ENCODE measurements around the gene EXOSC5.

EXOSC5 gene

DNA sequence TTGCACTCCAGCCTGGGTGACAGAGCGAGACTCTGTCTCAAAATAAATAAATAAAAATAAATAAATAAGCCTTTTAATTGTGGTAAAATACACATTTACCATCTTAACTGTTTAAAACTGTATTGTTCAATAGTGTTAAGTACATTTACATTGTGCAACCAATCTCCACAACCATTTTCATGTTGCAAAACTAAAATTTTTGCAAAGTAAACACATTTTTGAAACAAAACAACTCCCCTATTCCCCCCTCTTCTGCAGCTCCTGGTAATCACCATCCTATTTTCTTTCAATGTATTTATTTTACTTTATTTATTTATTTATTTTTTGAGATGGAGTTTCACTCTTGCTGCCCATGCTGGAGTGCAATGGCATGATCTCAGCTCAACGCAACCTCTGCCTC lies 27.4 kb downstream of the EXOSC5 start:
- no peak for DNase-seq (ENCODE audit: low read depth in 3 of 3)

DNA sequence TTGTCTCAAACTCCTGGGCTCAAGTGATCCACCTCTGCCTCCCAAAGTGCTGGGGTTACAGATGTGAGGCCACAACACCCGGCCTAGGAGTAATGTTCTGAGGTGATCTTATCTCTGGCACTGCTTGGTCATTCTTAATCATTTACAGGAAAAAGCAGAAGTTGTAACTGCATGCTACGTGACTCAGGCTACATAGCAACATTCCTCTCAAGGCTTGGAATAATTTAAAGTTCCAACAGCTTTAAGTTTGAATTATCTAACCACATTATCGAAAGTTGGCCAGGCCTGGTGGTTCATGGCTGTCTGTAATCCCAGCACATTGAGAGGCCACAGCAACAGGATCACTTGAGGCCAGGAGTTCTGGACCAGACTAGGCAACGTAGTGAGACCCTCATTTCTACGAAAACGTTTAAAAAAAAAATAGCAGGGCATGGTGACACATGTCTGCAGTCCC lies 29.3 kb downstream of the EXOSC5 start:
- no peak for DNase-seq (ENCODE audit: low read depth in 3 of 3)

DNA sequence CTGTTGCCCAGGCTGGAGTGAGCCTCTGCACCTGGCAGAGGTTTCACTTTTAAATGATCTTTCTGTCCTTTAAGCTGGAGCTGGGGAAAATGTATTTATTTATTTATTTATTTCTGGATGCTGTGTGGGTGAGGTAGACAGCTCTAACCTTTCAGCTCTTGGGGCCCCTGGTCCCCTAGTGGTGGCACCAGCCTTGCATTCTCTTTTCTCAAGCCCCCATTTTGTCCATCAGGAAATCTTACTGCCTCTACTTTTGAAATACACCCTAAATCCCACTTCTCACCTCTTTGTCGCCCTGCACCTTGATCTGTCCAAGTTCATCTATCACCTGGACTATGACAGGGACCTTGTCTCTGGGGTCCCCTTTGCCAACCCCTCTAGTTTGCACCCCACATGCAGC lies 31.1 kb downstream of the EXOSC5 start:
- no peak for DNase-seq (ENCODE audit: low read depth in 3 of 3)

DNA sequence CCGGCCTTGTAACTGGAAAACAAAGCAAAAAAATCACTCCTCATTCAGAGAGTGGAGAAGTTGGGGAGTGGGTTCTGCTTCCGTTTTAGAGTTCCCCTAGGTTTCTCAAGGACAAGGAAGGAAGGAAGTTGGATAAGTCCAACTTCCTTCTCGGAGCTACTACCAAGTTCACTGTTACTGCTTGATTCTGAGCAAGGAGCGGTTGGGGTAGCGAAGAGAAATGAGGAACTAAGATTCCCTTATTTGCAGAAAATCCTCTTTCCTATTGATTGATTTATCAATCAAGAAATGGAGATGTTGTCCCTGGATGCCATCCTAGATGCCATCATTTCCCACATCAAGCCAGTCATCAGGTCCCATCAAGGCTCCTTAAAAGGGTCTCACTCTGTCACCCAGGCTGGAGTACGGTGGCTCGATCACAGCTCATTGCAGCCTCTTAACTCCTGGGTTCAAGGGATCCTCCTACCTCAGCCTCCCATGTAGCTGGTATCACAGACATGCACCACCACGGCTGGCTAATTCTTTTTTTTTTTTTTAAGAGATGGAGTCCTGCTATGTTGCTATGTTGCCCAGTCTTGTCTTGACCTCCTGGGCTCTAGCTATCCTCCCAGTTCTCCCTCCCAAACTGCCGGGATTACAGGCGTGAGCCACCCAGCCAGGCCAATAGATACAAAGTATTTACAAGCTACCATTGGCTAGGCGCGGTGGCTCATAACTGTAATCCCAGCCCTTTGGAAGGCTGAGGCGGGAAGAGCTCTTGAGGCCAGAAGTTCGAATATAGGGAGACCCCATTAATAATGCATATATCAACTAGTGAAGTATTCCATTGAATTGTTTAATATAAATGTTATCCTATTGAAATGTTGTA lies 32.4 kb downstream of the EXOSC5 start:
- no peak for DNase-seq (ENCODE audit: low read depth in 3 of 3)

DNA sequence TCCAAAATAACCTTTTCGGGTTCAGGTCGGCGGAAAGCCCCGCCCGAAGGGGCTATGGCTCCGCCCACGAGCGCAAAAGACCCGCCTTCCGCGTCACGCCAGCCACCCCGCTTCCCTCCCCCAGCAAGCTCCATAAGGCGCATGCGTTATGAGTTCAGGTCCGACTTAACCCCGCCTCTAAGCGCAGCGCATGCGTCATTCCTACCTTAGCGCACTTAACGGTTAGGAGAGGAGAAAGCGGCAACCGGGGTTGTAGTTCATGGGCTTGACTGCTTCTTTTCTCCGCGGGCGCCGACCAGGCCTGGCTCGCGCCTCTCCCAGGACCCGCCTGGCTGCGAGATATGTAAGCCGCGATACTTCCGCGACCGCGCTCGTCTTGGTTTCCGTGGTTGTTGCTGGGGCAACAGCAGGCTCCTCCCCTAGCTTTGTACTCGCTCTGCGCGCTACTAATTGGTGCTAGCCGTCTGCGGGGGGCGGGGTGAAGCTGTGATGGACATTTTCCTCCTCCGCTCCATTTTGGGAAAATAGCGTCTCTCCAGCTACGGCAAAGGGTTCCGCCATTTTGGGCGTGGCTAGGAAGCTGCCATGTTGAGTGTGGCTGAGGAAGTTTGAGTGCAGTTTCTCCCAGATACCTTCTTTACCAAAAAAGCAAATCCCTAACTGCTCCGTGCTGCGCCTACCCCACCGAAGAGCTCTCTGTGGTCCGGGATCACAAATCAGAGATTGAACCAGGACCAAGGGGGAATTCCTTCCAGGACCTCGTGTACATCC lies 33.2 kb downstream of the EXOSC5 start, which contains the start of gene B9D2:
Gene B9D2 (minus strand): TSS at position 397 of the 771 bp plus-strand sequence. CDS start 630 bp downstream, outside the sequence.
- peak; percentile 93 to 97 (median 96) for DNase-seq (ENCODE audit: low read depth in 3 of 3)

DNA sequence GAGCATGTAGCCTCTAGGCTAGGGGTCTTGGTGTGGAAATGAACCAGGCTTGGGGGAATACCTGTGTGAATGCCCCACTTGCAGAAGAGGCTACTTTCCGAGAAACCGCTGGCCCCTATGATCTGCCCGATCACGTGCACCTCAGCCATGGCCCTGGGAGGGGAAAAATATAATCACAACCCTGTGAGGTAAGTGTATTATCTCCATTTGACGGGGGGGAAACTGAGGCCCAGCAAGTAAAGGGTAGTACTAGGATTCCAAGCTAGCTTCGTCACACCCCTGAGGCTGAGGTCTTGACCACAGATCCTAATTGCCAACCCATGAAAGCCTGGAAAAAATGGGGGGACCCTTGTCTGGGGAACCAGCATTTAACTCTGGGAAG lies 33.8 kb downstream of the EXOSC5 start:
- no peak for DNase-seq (ENCODE audit: low read depth in 3 of 3)

DNA sequence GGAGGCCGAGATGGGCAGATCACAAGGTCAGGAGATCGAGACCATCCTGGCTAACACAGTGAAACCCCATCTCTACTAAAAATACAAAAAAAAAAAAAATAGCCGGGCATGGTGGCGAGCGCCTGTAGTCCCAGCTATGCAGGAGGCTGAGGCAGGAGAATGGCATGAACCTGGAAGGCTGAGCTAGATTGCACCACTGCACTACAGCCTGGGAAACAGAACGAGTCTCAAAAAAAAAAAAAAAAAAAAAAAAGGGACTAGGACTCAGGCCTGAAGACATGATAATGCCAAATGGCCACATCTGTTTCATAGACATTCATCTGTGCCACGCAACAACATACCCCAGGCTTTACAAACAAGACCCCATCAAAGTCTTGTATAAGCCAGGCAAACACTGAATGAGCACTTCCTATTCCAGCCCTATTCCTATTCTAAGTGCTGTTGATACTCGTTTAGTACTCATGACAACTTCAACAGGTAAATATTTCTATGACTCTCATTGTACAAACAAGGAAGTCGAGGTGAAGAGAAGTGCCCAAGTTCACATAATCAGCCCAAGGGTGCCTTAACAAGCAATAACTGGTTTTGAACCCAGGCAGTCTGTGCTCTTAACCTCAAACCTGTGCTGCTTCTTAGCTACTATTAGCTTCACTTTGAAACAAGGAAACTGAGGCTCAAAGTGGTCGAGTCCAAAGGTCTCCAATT lies 34.9 kb downstream of the EXOSC5 start:
- no peak for DNase-seq (ENCODE audit: low read depth in 3 of 3)

DNA sequence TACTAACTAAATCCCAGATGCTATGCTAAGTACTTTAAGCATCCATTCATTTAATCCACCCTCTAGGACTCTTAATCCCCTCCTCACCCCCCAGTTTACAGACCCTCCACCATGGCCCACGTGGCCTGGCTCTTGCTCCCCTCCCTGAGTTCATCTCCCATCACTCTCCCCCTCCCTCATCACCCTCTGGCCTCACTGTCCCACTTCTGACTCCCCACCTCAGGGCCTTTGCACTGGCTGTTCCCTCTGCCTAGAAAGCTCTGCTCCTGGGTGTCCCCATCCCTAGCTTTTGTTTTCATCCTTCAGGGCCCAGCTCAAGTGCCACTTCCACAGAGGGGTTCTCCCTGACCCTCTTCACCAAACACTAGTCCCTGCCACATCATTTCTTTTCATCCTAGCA lies 37.4 kb downstream of the EXOSC5 start:
- no peak for DNase-seq (ENCODE audit: low read depth in 3 of 3)

DNA sequence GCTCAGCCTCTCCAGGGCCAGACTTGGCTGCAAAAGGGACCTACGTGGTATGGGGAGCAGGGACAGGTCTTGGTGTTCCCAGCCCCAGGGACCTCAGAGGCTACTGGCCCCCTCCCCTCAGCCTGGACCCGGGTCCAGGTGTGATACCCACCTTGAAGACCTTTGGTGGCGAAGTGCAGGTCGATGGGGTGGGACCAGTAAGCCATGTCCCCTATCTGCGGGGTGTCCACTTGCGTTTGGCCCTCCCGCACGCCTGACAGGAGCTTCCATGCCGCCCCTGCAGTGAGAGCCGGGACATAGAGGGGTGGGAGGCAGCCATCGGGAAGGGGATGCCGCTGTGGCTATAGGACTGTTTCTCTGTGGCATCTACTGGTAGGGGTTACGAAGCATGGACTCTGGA lies 39.4 kb downstream of the EXOSC5 start:
- DNase-seq (ENCODE audit: low read depth in 3 of 3) = no peak

DNA sequence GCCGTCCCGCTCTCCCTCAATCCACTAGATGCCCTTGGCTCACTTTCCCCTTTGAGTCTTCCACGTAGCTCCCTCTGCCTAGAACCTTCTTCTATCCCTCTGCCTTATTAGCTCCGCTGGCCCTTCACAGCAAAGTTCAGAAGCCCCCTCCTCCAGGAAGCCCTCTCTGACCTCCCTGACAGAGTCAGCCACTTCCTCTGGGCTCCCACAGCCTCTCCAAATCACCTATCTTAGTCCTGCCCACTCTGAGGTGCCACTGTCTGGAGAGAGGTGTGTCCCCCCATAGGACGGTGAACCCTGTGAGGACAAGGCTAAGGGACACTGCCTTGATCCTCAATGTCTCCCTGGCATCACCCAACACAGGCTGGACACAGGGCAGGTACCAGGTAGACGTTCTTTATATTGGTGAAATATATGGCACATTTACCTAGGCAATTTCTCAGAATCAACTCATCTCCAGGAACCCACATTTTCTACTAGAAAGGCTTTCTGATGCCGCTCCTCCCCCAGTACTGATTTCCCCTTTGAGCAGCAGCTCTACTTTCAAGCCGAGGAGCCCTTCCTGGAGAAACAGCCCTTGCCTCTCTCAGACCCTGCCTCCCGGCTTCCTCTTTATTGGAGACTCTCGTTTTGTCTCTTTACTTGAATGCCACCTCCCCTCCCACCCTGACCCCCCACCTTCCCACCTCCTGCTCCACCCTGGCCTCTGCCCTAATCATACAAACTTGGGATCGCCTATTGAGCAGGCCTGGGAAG lies 40.0 kb downstream of the EXOSC5 start:
- no peak for DNase-seq (ENCODE audit: low read depth in 3 of 3)

DNA sequence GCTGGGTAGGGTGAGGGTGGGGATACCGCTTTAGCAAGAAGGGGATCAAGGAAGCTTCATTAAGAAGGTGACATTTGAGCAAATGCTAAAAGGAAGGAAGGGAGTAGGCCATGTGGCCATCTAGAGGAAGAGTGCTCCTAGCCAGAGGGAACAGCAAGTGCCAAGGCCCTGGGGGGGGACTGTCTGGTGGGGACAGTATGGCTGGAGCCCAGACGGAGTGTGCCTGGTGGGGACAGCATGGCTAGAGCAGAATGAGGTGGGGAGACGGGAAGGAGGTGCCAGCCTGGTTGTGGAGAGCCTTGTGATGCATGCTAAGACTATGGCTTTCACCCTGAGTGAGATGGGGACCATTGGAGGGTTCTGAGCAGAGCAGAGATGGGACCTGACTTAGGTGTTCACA lies 41.4 kb downstream of the EXOSC5 start:
- no peak for DNase-seq (ENCODE audit: low read depth in 3 of 3)

DNA sequence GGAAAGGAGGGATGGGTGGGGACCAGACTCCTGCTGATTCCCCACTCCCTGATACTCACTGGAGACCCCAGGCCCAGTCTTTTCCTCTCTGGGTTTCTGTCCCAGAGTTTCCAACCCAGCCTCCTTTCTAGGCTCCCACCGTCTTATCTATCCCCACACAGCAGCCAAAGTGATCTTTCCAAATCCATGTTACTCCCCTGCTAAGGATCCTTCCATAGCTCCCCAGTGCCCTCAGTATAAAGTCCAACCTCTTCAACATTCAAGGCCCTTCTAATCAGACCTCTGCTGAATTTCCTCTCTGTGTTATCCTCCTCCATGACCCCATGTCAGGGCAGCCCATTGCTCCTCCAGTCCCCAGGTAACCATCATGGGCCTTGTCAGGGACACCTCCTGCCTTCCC lies 42.1 kb downstream of the EXOSC5 start:
- DNase-seq (ENCODE audit: low read depth in 3 of 3) = no peak

DNA sequence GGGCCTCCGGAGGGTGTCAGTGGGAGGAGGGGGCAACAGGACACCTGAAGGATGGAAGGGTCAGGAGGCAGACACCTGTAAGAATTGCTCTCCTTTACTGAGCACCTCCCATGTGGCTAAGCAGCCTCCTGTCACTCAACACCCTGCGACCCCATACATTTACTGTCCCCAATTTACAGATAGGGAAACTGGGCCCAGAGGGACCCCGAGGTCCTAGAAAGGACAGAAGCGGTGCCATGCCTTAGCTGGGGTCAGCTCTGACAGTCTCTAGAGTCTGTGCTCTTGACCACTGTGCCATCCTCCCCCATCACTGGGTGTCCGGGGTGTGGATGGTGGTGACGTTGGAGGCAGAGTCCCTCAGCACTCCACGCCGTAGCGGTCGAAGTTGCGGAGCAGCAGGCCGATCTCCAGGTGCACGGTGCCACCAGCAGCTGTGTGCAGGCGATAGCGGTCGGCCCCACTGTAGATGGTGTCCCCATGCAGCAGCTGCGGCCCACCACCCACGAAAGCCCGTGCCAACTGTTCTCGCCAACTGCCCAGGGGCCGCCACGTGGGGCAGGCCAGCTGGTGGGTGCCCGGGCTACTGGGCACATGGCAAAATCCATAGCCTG lies 42.7 kb downstream of the EXOSC5 start:
- no peak for DNase-seq (ENCODE audit: low read depth in 3 of 3)

DNA sequence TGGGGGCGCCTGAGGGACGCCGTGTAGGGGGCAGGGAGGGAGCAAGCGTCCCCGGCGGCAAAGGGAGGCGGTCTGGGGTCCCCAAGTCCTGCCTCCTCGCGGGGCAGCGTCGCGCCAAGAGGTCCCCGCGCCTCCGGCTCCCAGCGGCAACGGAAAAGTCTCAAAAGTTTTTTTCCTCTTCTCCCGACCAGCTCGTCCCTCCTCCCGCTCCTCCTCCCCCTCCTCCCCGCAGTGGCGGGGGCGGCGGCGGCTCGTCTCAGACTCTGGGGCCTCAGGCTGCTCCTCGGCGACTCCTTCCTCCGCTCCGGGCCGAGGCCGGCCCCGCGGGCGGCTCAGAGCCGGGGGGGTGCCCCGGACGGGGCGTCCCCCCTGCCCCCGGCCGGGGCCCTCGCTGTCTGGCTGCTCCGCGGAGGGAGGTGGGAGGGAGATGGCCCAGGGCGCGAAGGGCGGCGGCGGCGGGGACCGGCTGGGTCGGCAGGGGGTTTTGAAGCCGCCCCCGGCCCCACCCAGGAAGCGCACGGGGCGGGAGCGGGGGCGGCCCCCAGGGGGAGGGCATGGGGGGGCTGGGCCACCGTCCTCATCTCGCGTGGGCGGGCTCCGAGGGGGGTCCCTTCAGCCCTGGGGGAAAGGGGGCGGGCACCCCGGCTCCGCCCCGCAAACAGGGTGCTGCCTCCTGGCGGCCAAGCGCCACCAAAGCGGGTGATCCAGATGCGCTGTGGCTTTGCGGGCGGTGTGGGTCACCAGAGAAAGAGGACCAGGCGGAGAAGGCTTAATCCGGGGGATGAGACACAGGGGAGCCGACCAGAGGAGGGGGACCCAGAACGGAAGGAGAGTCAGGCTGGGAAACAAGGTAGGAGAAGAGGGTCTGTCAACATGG lies 43.5 kb downstream of the EXOSC5 start, which contains the start of gene TGFB1:
Gene TGFB1 (minus strand): TSS at position 457 of the 877 bp plus-strand sequence. CDS start 878 bp downstream, outside the sequence.
- DNase-seq (ENCODE audit: low read depth in 3 of 3) = peak; percentile 79 to 88 (median 80)

DNA sequence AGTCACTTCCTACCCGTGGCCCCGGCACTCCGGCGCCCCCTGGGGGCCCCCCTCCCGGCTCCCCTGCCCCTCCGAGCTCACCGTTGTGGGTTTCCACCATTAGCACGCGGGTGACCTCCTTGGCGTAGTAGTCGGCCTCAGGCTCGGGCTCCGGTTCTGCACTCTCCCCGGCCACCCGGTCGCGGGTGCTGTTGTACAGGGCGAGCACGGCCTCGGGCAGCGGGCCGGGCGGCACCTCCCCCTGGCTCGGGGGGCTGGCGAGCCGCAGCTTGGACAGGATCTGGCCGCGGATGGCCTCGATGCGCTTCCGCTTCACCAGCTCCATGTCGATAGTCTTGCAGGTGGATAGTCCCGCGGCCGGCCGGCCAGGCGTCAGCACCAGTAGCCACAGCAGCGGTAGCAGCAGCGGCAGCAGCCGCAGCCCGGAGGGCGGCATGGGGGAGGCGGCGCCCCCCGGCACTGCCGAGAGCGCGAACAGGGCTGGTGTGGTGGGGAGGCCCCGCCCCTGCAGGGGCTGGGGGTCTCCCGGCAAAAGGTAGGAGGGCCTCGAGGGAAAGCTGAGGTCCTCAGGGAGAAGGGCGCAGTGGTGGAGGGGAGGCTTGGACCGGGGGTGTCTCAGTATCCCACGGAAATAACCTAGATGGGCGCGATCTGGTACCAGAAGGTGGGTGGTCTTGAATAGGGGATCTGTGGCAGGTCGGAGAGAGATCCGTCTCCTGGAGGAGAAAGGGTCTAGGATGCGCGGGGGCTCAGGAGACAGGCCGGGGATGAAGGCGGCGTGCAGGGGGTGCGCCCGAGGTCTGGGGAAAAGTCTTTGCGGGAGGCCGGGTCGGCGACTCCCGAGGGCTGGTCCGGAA lies 44.3 kb downstream of the EXOSC5 start:
- DNase-seq (ENCODE audit: low read depth in 3 of 3) = peak; percentile 57 to 78 (median 63)

DNA sequence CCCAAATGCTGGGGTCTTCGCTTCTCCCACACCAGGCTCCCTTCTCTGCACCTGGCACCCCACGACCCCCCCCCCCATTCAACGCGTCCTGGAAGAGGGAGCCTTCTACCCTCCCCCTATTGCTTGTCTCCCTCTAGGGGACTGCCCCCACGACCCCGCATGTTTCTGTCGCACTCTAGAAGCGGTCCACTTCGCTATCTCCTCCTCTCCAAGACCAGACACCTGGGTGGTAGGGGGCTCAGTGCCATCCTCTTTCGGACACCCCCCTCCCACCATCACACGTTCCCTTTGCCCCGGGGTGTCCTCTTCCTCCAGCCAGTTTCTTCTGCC lies 44.9 kb downstream of the EXOSC5 start:
- DNase-seq (ENCODE audit: low read depth in 3 of 3) = no peak

DNA sequence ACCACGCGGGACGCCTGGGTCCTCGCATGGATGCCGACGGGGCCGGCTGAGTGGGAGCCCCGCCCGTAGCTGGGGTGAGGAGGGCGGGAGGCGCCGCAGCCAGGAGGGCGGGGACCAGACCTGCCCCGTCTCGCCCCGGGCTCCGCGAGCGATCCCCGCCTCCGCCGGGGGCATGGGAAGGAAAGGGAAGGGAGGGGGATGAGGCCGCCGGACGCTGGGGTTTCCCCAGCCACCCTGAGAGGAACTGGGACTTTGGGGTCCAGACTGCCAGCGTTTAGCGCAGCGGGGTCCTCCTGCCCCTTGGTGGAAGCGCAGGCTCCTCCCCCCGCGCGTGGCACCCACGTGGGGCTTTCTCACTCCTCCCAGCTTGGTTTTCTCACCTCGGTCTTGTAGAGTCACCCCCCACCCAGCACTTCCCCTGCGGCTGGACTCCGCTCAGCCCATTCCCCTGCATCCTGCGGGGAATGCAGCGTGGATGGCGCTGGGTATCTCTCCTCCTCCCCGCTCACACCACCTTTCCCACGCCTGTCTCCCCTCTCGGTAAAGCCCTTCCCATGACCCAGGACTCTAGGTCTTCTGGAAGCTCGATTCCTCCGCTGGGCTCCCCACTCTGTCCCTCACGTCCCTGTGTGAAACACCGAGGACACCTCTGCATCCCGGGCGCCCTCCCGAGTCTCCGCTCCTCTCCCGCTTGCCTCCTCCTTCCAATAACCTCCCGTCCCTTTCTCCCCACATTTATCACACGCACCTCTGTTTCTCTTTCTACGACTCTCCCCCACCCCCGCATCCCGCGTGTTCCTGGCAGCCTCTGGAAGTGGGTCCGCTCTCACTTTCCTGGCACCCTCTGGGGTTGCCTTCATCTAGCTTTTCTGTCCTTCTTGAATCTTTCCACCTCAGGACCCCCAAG lies 45.6 kb downstream of the EXOSC5 start:
- peak; percentile 67 to 81 (median 68) for DNase-seq (ENCODE audit: low read depth in 3 of 3)

DNA sequence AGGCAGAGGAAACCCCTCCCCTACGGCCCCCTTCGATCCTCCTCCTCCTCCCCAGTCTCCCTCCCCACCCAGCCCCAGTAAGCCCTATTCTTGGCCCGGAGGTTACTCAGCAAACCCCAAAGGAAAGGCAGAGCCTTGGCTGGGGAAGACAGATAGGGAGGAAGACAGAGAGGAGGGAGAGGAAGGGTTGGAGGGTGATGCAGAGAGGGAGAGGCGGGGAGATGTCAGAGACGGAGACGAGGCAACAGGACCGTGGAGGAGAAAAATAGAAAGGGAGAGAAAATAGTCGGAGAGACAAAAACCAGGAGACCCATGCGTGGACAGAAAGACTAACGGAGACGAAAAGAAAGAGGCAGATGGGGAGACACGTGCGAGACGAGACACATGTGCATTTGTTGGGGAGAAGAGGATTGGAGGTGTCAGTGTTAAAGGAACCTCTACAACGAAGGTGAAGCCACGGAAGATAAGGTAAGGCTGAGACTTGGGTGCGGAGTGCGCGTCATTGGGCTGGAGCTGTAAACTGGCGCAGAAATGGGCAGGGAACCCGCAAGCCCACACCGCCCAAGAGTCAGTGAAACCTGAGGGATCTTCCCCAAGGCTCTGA lies 46.3 kb downstream of the EXOSC5 start:
- no peak for DNase-seq (ENCODE audit: low read depth in 3 of 3)

Data from stimulated activated CD4-positive, alpha-beta T cell treated with anti-CD3 and anti-CD28 coated beads, TNF-alpha, amount 100 ng/mL, for 24 hours (primary cell).